DOHH2 (cell line): ENCODE data around the gene SNRNP48.

ENCODE experiments used
- CTCF ChIP-seq: fragments of 200-600 bp; sonication (generic); IDR thresholded peaks from one replicate; pipeline ENCODE4 v1.5.1; 2014; ENCODE audit warnings: antibody characterized with exemption, mild to moderate bottlenecking, low read depth, low read length; ENCODE audit not compliant: poor library complexity, severe bottlenecking
- EZH2phosphoT487 ChIP-seq: fragments of 200-600 bp; sonication (generic); IDR thresholded peaks from 2 replicates; pipeline ENCODE4 v1.6.1; 2017; ENCODE audit warnings: borderline replicate concordance, mild to moderate bottlenecking, antibody characterized with exemption, low read length, moderate library complexity, mixed read lengths

- TF ChIP-seq CTCF = no peak
- TF ChIP-seq EZH2phosphoT487 = no peak
These were observed 28.1 kb downstream of the SNRNP48 start for GRCh38 chr6:7617801-7618764.
